ENCODE measurements around the gene TAS2R46.

- TF ChIP-seq CTCF (conservative IDR thresholded peaks at IDR 0.05; ENCODE audit: low read depth, low read length) = no peak
- TF ChIP-seq EZH2 (IDR thresholded peaks at IDR 0.05; ENCODE audit: borderline replicate concordance, low read depth, low read length, poor library complexity, severe bottlenecking) = no peak
Observed at GRCh38 chr12:11059784-11060183, 2.3 kb downstream of the TAS2R46 start.
